CD8-positive, alpha-beta memory T cell (primary cell): ENCODE results near the gene RBMS1. TPM values are rescaled to one million over a fixed set of nuclear protein-coding genes. Genes with fewer than 3 reads are reported as not detected.
A peak's percentile ranks its signal among the peaks of the same experiment; 100 is the strongest.

Experiments used
- CTCF ChIA-PET: fragments of 350-600 bp; sonication (Branson Sonifier 250); formaldehyde crosslinking; loops from one replicate; lab custom pipeline; 2021; ENCODE audit warnings: antibody characterized with exemption; lab: Charles Lee
- POLR2A ChIA-PET: fragments of 350-600 bp; sonication (Branson Sonifier 250); formaldehyde crosslinking; loops from one replicate; lab custom pipeline; 2021; ENCODE audit warnings: antibody characterized with exemption; lab: Charles Lee
- DNase-seq, 5 donors: peaks; one replicate each; pipeline versions ENCODE4 v3.0.0 to v3.0.0-alpha.2; 2020 to 2022; ENCODE audit warnings: mixed read lengths in 1 of 5
- H3K27ac ChIP-seq: one replicate; pipeline ENCODE4 v1.7.0; 2013; ENCODE audit warnings: low read depth, mild to moderate bottlenecking, low read length, moderate library complexity
- H3K27me3 ChIP-seq: 2 replicates; pipeline ENCODE4 v1.7.0; 2013; ENCODE audit warnings: low read length, mild to moderate bottlenecking; ENCODE audit not compliant: insufficient read depth, poor library complexity, severe bottlenecking
- H3K36me3 ChIP-seq: 2 replicates; pipeline ENCODE4 v1.7.0; 2013; ENCODE audit warnings: mild to moderate bottlenecking, low read length, moderate library complexity; ENCODE audit not compliant: insufficient read depth
- H3K4me1 ChIP-seq: 2 replicates; pipeline ENCODE4 v1.7.0; 2013; ENCODE audit warnings: mild to moderate bottlenecking, low read length, moderate library complexity; ENCODE audit not compliant: insufficient read depth
- H3K4me3 ChIP-seq: 2 replicates; pipeline ENCODE4 v1.7.0; 2013; ENCODE audit warnings: mild to moderate bottlenecking, low read length
- H3K9me3 ChIP-seq: 2 replicates; pipeline ENCODE4 v1.7.0; 2013; ENCODE audit warnings: mild to moderate bottlenecking, low read length
- H3K27ac Mint-ChIP-seq, 8 donors: one replicate each; pipeline ENCODE4 v1.8.0; 2020 to 2021; ENCODE audit warnings: mixed read lengths in 8 of 8, mild to moderate bottlenecking in 6 of 8, inconsistent platforms in 3 of 8, moderate library complexity in 3 of 8
- H3K27me3 Mint-ChIP-seq, 2 donors: one replicate each; pipeline ENCODE4 v1.8.0; 2020 to 2021; ENCODE audit warnings: mixed read lengths in 2 of 2, mild to moderate bottlenecking in 1 of 2, moderate library complexity in 1 of 2
- H3K36me3 Mint-ChIP-seq, 3 donors: one replicate each; pipeline ENCODE4 v1.8.0; 2020 to 2021; ENCODE audit warnings: mixed read lengths in 3 of 3, inconsistent platforms in 1 of 3, mild to moderate bottlenecking in 1 of 3
- H3K4me1 Mint-ChIP-seq, 3 donors: one replicate each; pipeline ENCODE4 v1.8.0; 2020 to 2021; ENCODE audit warnings: mixed read lengths in 3 of 3, inconsistent platforms in 1 of 3, mild to moderate bottlenecking in 1 of 3
- H3K4me3 Mint-ChIP-seq, 7 donors: one replicate each; pipeline ENCODE4 v1.8.0; 2020 to 2021; ENCODE audit warnings: mixed read lengths in 7 of 7, mild to moderate bottlenecking in 6 of 7, moderate library complexity in 4 of 7, inconsistent platforms in 2 of 7
- H3K9me3 Mint-ChIP-seq, 5 donors: one replicate each; pipeline ENCODE4 v1.8.0; 2020 to 2022; ENCODE audit warnings: mixed read lengths in 5 of 5, mild to moderate bottlenecking in 3 of 5, moderate library complexity in 2 of 5, inconsistent platforms in 1 of 5
- polyA plus RNA-seq: library from polyadenylated mRNA; unstranded; fragments of 300-500 nt; fragmentation: Illumina TruSeq; gene quantifications from one replicate; pipeline ENCODE4 v1.2.3, GENCODE V29; 2021
- total RNA-seq, 2 experiments: library from RNA; stranded (reverse); gene quantifications; one replicate each; pipeline ENCODE4 v1.2.3, GENCODE V29; 2021

The RBMS1 gene
- total and polyA plus RNA-seq, 3 experiments from 2014 or later, result 48.8 to 130 (median 50.3) TPM

GRCh38 chr2:160411167-160411566 is 82.4 kb downstream of the RBMS1 start:
- H3K4me1 Mint-ChIP-seq, result peaks cover 59 to 83% (median 65%) of the 10 kb centered on the region in 3 donors
- Histone ChIP-seq H3K9me3 (no peaks in the 10 kb centered on the region), H3K4me1 (peaks cover 41% of the 10 kb centered on the region), H3K27me3 (no peaks in the 10 kb centered on the region), H3K27ac (peak overlapping the region; percentile 13), H3K36me3 (no peaks in the 10 kb centered on the region), H3K4me3 (peak overlapping the region; percentile 46)
- peak overlapping the region; percentile 57 to 96 (median 88) for H3K27ac Mint-ChIP-seq
- H3K27me3 Mint-ChIP-seq, result no peaks in the 10 kb centered on the region
- POLR2A ChIA-PET, result interaction anchor here (0.9 to 2.9 kb wide), 3 partner anchors 17 to 20 kb away, joined by 4 to 13 read pairs (median 5); no protein-coding TSS in a partner anchor
- H3K9me3 Mint-ChIP-seq, result peaks cover 0 to 1% (median 0%) of the 10 kb centered on the region in 5 donors
- H3K4me3 Mint-ChIP-seq, result peak overlapping the region; percentile 67 to 85 (median 77)
- CTCF ChIA-PET, result interaction anchor here (0.5 to 1.2 kb wide), 3 partner anchors 11 to 72 kb away, joined by 3 to 8 read pairs (median 3); no protein-coding TSS in a partner anchor
- peaks cover 0 to 11% (median 0%) of the 10 kb centered on the region in 3 donors for H3K36me3 Mint-ChIP-seq
- DNase-seq, result peak in 3 of 5 donors; percentile 10 to 57 (median 22)

GRCh38 chr2:160409480-160409879 is 84.1 kb downstream of the RBMS1 start:
- Mint-ChIP-seq H3K9me3 (peaks cover 0 to 1% (median 0%) of the 10 kb centered on the region in 5 donors), H3K27ac (peak overlapping the region; percentile 44 to 98 (median 96))
- H3K4me1 ChIP-seq, result peaks cover 58% of the 10 kb centered on the region

DNA sequence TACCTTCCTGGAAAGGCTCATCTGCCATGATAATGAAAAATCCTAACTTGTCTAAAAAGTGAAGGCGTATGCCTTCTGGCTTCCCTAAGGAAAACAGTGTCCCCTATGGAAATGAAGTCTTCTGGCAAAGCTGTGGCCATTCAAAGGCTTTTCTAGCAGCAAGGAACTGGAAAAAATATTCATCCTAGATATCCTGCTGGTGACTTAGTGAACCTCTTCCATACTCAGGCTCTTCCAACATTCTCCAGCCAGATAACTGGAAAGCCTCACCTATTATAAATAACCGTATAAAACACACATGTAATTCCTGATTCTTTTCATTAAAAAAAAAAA is 84.7 kb downstream of the RBMS1 start:
- peaks cover 63% of the 10 kb centered on the region for H3K4me1 ChIP-seq

More at GRCh38 chr2:160409480-160409879, 84.1 kb downstream of the RBMS1 start:
- Mint-ChIP-seq H3K4me3 (peak overlapping the region; percentile 28 to 96 (median 90)), H3K27me3 (no peaks in the 10 kb centered on the region), H3K4me1 (peaks cover 69 to 87% (median 75%) of the 10 kb centered on the region in 3 donors), H3K36me3 (peaks cover 0 to 15% (median 0%) of the 10 kb centered on the region in 3 donors)
- CTCF ChIA-PET, result no interaction called here
- no peaks in the 10 kb centered on the region for H3K9me3 ChIP-seq
- no peaks in the 10 kb centered on the region for H3K36me3 ChIP-seq
- DNase-seq, result no peak
- no peaks in the 10 kb centered on the region for H3K27me3 ChIP-seq
- H3K4me3 ChIP-seq, result no peak overlapping the region
- no peak overlapping the region for H3K27ac ChIP-seq
- POLR2A ChIA-PET, result no interaction called here

DNA sequence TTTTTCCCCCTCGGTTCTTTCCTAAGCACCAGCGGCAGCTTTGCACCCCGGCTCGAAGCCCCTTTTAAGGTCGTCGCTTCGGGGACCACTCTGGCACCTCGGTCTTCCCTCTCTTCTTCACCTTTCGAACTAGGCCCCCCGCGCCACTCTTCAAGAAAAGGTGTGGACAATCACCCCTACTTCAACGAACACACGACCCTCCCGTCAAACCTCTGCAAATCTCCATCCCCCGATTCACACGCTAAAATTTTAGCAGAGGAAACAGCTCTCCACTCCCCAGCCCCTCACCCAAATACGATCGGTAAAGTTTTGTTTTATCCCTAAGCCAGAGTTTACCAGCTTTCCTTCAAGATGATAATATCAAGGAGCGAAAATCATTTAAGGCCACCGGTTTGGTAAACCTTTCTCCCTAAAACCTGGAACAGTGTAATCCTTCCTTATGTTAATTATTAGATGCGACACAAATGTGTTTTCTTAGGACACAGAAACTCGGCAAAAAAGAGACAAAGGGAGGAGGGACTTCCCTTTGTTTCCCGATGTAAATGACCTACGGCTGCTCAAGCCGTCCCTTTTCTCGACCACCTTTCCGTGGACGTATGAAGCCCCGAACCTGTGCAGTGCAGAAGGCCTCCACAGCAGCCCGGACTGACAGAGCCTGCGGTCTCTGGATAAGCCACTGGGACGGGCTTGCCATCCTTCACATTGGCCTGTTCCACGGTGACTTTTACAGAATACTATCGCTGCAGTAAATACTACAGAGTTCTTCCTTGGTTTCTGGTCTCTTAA is 85.2 kb downstream of the RBMS1 start:
- Histone ChIP-seq H3K27me3 (no peaks in the 10 kb centered on the region), H3K27ac (no peak overlapping the region), H3K36me3 (no peaks in the 10 kb centered on the region), H3K9me3 (no peaks in the 10 kb centered on the region), H3K4me1 (peaks cover 69% of the 10 kb centered on the region), H3K4me3 (no peak overlapping the region)
- Mint-ChIP-seq H3K27me3 (no peaks in the 10 kb centered on the region), H3K4me1 (peaks cover 77 to 90% (median 86%) of the 10 kb centered on the region in 3 donors), H3K4me3 (peak overlapping the region; percentile 84 to 96 (median 90)), H3K27ac (peak overlapping the region; percentile 87 to 98 (median 96)), H3K9me3 (peaks cover 0 to 1% (median 0%) of the 10 kb centered on the region in 5 donors), H3K36me3 (peaks cover 0 to 15% (median 0%) of the 10 kb centered on the region in 3 donors)
- ChIA-PET POLR2A (interaction anchor here (0.6 to 3.4 kb wide), 6 partner anchors 12 to 83 kb away, joined by 3 to 20 read pairs (median 4); no protein-coding TSS in a partner anchor), CTCF (interaction anchor here (0.9 to 4.1 kb wide), 7 partner anchors 11 to 138 kb away, joined by 3 to 25 read pairs (median 4); no protein-coding TSS in a partner anchor)
- DNase-seq, result no peak

More for the DNA sequence above, 84.7 kb downstream of the RBMS1 start:
- Mint-ChIP-seq H3K4me3 (peak overlapping the region; percentile 84 to 96 (median 90)), H3K36me3 (peaks cover 0 to 15% (median 0%) of the 10 kb centered on the region in 3 donors), H3K27ac (peak overlapping the region in 7 of 8 donors; percentile 87 to 98 (median 96)), H3K4me1 (peaks cover 72 to 88% (median 80%) of the 10 kb centered on the region in 3 donors), H3K9me3 (peaks cover 0 to 1% (median 0%) of the 10 kb centered on the region in 5 donors), H3K27me3 (no peaks in the 10 kb centered on the region)
- no peak overlapping the region for H3K4me3 ChIP-seq
- CTCF ChIA-PET, result interaction anchor here (1.2 to 4.1 kb wide), 2 partner anchors 20 to 55 kb away, joined by 5 to 25 read pairs; no protein-coding TSS in a partner anchor
- POLR2A ChIA-PET, result interaction anchor here (3.4 kb wide), 1 partner anchor 19 kb away, joined by 20 read pairs; no protein-coding TSS in a partner anchor
- H3K36me3 ChIP-seq, result no peaks in the 10 kb centered on the region
- H3K27ac ChIP-seq, result no peak overlapping the region
- no peak for DNase-seq
- H3K9me3 ChIP-seq, result no peaks in the 10 kb centered on the region
- H3K27me3 ChIP-seq, result no peaks in the 10 kb centered on the region

- no peaks in the 10 kb centered on the region for H3K27me3 ChIP-seq
- Mint-ChIP-seq H3K4me3 (peak overlapping the region; percentile 89 to 97 (median 93)), H3K9me3 (peaks cover 0 to 1% (median 0%) of the 10 kb centered on the region in 5 donors), H3K4me1 (peaks cover 79 to 90% (median 87%) of the 10 kb centered on the region in 3 donors), H3K27me3 (no peaks in the 10 kb centered on the region), H3K36me3 (peaks cover 0 to 15% (median 0%) of the 10 kb centered on the region in 3 donors), H3K27ac (peak overlapping the region; percentile 94 to 99 (median 97))
- H3K36me3 ChIP-seq, result no peaks in the 10 kb centered on the region
- H3K9me3 ChIP-seq, result no peaks in the 10 kb centered on the region
- ChIA-PET CTCF (interaction anchor here (0.9 to 4.1 kb wide), 10 partner anchors 10 to 137 kb away, joined by 3 to 25 read pairs (median 4); no protein-coding TSS in a partner anchor), POLR2A (interaction anchor here (0.6 to 3.4 kb wide), 8 partner anchors 13 to 114 kb away, joined by 3 to 20 read pairs (median 4); no protein-coding TSS in a partner anchor)
- peak; percentile 53 to 76 (median 70) for DNase-seq
- peaks cover 77% of the 10 kb centered on the region for H3K4me1 ChIP-seq
- peak overlapping the region; percentile 86 for H3K4me3 ChIP-seq
- peak overlapping the region; percentile 75 for H3K27ac ChIP-seq
These were observed 86.0 kb downstream of the RBMS1 start for GRCh38 chr2:160407393-160408172.

DNA sequence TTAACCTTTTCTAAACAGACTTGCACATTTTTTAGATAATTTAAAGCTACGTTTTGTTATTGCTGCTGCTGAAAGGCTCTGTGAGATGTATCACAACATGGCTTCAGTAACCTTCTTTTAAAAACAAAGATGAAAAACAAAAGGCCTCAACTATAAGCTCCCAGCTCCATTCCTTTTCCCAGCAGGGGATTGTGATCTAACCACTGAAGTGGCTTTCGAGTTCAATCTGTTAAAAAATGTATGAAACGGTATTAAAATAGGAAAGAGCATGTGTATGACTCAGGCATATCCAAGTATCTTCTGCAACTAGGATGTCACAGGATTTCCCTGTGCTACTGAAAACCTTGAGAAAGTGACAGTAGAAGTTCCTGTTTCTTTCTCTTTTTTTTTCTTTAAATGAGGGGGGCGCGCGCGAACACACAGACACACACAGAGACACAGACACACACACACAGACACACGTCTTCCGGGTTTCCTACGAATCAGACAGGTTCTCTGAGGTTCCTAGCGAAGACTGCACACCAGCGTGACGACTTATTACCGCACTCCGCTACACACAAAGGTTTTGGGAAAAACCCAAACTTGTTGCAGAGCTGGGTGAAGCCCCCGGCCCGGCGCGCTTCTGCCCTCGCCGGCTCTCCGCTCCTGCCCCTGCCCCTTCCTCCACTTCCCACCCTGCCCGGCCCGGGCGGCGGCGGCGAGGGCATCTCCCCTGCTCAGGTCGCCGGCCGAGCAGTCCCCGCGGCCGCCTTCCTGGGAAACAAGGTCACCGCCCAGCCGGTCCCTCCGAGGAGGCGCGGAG is 86.8 kb downstream of the RBMS1 start:
- H3K27me3 Mint-ChIP-seq, result no peaks in the 10 kb centered on the region
- Histone ChIP-seq H3K4me3 (peak overlapping the region; percentile 86), H3K9me3 (no peaks in the 10 kb centered on the region), H3K27ac (peak overlapping the region; percentile 75), H3K4me1 (peaks cover 77% of the 10 kb centered on the region), H3K27me3 (no peaks in the 10 kb centered on the region), H3K36me3 (no peaks in the 10 kb centered on the region)
- peaks cover 0 to 1% (median 0%) of the 10 kb centered on the region in 5 donors for H3K9me3 Mint-ChIP-seq
- DNase-seq, result peak; percentile 65 to 90 (median 84)
- H3K27ac Mint-ChIP-seq, result peak overlapping the region; percentile 90 to 99 (median 94)
- ChIA-PET CTCF (interaction anchor here (0.9 to 4.1 kb wide), 10 partner anchors 11 to 137 kb away, joined by 3 to 25 read pairs (median 4); no protein-coding TSS in a partner anchor), POLR2A (interaction anchor here (0.6 to 3.4 kb wide), 6 partner anchors 13 to 115 kb away, joined by 3 to 20 read pairs (median 4); no protein-coding TSS in a partner anchor)
- peaks cover 0 to 15% (median 0%) of the 10 kb centered on the region in 3 donors for H3K36me3 Mint-ChIP-seq
- H3K4me1 Mint-ChIP-seq, result peaks cover 79 to 90% (median 87%) of the 10 kb centered on the region in 3 donors
- H3K4me3 Mint-ChIP-seq, result peak overlapping the region; percentile 89 to 97 (median 93)
